Stimulated activated CD4-positive, alpha-beta T cell treated with anti-CD3 and anti-CD28 coated beads, Interleukin-4, amount 100 ng/mL, for 24 hours (primary cell): ENCODE results near the gene COL21A1.

Experiments used
- DNase-seq: peaks from one replicate; pipeline ENCODE4 v3.0.0-alpha.2; 2020

The COL21A1 gene

DNA sequence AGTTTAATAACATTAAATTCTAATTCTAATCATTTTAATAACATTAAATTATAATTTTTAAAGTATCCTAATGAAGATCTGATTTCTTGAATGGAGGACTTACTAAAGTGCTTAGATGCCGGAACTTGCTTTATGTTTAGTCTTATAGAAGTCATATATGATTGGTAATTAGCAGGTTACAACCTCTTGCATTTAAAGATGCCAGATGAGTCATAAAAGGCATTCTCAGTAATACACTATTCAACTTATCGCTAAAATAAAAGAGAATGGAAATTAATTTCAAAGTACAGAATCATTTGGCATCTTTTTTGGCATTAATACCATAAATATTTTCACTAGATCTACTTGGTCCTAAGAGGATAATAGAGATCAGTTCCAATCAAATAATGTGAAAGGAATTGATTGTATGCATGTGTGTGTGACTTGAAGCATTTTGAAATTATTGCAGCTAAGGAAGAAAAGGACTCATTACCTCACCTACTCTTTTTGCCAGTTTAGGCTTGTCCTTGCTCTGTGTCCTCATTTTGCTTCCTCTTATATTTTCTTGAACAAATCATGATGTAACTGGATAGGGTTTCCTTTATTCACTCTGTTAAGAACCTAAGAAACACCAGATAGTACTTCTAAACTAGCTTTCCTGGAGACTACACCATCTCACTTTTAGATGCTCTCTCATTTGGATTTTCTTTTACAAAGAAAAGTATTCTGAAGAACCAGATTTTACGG, 2.7 kb downstream of the COL21A1 start:
- no peak for DNase-seq

DNA sequence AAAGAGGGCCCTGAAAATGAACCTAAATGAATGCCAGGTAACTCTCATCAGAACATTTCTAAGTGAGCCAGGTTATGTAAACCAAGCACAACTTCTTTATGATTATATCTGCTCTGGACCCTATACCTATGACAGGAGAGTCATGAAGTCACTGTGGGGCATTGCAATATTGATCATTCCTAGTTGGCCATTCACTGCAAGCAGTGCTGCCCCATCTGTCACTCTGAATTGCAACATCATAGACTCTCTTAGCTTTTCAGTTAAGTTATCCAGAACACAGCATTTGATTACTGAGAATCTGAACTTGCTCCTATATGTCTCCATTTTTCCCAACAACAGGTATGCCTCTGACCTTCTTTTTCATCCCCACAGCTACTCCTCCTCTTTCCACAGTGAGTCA, 3.3 kb downstream of the COL21A1 start:
- no peak for DNase-seq

DNA sequence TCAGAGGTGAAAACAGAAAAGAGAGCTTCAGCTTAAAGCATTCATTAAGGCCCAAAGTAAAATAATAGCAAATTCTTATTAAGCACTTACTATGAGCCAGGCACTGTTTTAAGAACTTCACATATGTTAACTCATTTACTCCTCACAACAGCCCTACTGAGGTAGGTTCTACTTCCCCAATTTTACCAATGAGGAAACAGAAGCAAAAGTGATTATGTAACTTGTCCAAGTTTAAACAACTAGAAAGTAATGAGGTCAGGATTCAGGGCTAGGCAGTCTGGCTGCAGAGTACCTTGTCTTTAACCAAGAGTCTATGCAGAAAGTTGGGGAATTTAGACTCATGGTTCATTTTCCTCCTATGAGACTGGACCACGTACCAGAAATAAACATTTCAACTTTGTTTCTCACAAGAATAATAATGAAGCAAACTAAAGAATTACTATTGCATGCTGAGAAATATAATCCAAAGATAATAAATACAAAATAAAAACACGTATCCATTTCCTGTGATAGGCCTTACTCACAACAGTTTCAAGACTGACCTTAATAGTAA, 3.8 kb downstream of the COL21A1 start:
- DNase-seq = no peak

DNA sequence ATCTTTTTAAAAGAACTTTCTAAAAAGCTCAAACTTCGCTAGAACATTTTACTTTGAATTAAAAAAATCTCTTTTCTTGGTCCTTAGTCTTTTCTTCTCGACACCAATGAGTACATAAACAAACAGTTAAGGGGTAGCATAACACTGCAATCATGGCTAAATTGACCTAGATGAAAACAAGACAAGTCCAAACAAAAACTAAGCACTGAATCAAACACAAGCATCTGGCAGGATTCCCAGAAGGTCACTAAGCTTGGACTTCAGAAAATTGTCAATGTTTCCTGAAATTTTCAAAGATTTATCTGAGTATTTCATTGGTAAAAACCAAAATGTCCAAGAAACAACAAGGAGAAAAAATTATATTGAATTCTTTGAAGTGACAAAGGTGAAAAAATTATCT, 5.0 kb downstream of the COL21A1 start:
- DNase-seq = no peak

DNA sequence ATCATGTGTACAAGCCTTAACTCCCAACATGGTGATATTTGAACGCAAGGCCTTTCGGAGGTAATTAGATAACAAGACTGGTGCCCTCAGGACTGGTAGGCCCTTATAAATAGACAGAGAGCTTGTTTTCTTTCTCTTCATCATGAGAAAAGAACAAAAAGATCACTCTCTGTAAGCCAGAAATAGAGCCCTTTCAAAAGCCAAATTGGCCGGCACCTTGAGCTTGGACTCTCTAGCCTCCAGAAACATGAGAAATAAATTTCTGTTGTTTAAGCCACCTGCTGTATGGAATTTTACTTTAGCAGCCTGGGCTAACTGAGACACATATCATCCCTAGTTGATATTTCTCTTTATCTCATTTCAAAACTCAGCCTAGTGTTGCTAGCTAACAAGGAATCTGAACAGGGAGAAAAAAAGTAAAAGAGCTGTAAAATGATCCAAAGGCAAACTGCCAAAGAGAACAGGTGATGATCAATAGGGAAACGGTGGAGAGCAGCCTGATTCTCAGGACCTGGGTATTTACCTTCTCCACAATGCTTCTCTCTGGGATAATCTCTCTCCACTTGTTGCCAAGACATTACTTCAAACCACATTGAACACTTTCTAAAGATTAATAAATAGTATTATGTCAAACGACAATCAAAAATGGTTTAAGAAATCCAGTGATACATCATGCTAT, 6.1 kb downstream of the COL21A1 start:
- no peak for DNase-seq

DNA sequence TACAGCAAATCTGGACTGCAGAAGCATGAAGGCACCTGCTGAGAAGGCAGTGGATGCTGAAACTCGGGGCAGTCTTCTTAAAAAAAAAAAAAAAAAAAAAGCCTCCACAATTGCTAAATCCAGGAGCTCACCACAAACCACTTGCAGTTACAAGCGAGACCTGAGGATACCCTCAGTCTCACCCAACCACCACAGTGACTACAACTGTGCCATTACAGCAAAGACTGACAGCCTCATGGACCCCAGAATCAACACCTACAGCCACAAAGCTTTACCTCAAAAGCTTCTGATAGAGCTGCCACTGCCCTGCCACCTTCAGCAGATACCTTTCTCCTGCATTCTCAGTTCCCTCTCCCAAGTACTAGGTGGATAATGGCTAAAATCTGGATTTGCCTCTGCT, 9.0 kb downstream of the COL21A1 start:
- no peak for DNase-seq

DNA sequence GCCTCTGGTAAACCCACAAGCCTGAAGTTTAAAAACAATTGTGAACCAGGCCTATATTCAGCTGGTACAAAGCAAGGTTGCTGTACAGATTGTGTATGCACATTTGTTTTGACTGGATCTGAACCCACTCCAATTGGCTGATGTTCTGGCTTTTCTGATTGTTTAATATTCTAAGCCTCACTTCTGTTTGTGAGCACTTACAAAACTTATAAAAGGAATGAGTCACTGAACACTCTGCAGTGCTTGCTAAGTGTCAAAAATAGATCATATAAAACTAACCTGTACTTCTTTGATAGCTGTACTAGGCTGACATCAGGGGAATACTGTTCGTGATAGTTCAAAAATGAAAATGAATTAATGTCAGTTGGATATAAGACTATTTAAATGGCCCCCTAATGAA, 12.1 kb downstream of the COL21A1 start:
- DNase-seq = no peak

DNA sequence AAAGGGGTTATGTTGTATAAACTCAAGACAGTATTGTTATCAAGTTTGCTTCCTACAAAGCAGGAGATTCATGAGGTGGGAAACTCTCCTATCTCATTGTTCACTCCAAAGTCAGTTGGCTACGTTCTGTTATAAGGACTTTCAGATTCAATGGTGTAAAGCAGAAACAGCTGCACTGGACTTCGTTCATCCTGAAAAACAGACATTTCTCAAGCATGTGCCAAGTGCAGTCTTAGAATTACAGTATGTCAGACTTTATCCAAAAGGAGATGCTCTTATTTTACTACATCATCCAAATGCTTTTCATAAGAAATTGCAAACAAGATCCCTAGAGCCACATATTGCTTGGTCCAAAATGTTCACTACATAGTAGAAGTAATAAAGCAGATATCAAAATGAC, 14.9 kb downstream of the COL21A1 start:
- DNase-seq = no peak

DNA sequence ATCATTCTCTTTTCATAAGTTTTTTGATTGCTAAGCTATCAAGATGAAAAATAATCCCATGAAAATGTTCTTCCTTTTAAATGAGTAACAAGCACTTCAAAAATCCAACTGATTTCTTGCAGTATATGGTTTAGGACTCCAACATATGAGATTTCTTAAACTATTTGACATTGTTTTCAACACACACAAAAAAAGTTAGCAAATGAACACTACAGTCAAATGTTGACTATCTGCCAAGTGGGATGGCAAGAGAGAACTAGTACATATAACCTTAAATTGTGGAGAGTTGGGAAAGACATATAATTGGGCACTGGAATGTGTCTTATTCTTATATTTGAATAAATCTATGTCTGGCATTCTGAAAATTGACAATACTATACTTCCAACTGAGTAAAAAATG, 15.6 kb downstream of the COL21A1 start:
- no peak for DNase-seq

DNA sequence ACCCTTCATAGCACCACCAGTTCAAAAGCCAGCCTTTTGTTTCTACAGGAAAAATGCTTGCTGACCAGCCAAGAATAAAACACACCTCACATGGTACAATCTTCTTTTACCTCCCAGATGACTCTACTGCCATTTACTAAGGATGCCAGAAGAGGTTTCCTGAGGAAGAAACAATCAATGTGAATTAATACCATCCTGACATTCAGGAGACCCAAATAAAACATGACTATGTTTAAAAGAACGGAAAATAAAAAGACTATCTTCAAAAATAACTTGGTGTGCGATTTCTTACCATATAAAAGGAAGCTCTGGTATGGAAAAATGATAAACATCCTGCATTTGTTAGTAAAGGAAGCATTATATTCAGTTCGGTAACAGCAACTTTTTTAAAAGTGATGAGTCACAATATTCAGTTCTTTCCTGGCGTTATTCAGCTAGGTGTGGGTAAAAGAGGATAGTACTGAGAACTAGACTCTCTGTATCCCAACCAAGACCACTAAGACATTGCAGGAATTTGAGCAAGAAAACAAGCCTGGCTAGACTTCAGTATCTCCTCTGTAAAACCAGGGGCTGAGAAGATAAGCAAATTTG, 16.3 kb downstream of the COL21A1 start:
- no peak for DNase-seq

DNA sequence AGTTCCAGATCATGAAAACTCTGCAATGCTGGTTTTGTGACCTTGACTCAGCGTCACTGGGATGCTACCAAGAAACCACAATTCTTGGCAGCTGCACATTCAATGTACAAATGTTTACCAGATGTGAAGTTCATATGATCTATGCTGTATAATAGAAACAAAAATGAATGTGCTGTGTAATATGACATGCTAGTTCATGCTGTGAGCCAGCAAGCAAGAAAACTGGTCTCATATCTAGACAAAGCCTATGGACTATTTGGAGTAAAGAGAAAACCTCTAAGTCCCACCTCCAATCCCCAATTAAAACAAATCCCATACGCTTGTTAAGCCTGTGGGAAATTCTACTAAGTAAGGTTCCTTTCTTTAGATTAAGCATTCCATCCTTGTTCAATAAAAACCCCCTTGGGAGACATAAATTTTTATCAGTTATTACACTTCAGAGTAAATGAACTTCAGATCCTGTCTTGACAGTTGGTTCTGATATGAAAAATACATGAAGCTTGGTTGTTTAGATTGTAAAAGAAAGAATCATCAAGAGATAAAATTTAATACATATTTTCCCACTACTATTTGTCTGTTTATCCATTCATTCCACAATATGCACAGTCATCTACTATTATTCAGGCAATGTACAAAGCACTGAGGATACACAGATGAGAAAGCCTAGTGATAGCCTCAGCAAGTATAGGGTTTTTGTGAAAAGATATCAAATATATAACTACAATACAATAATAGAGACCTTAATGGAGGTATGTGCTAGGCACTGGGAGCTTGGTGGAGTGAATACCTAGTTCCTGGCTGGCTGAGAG, 20.1 kb downstream of the COL21A1 start:
- DNase-seq = no peak

DNA sequence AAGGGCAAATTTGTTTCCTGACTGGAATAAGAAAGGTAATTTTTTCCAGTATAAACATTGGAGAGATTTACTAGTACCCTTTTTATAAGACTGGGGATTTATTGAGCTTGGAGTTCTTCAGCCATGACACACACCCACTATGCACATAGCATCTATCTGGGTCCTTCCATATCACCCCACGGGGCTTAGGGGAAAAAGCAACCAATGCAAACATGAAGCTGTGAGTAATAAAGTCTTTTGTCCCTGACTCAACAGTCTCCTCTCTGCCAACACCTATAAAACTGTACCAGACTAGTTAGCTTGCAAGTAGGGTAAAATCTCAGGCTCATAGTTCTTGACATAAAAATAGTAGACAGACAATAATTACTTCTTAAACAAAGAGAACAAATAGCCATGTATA, 23.4 kb downstream of the COL21A1 start:
- DNase-seq = no peak

DNA sequence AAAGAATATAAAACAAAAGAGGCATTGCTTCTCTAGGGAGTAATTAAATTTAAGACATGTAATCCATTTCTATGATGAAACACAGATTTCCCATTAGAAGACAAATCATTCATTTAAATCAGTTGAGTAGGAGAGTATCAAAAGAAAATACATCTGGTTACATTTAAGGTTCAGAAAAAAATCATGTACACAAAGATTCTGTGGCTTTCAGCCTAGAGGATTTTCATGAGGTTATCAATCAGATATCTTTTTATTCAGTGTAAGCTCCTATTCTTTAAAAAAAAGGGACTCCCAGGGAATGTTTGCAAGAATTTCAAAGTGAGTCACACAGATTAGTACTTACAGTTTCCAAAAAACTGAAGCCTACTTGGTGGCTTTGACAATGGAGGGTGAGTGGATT, 24.9 kb downstream of the COL21A1 start:
- DNase-seq = no peak

DNA sequence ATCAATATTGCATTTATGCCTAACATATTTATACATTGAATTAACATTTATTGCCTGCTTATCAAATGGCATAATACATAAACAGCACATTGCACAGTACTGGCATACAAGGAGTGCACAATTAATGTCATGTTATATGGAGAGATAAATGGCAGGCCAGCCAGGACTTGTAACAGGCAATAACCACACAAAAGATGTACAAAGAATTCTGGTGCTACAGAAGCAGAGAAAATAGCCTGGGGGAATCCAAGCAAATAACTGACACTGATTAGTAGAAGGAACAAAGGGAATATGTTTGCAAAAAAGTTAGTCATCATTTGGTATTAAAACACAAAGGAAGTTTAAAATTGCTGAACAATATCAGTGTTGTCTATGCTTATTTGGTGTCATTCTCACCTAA, 27.3 kb downstream of the COL21A1 start:
- no peak for DNase-seq

DNA sequence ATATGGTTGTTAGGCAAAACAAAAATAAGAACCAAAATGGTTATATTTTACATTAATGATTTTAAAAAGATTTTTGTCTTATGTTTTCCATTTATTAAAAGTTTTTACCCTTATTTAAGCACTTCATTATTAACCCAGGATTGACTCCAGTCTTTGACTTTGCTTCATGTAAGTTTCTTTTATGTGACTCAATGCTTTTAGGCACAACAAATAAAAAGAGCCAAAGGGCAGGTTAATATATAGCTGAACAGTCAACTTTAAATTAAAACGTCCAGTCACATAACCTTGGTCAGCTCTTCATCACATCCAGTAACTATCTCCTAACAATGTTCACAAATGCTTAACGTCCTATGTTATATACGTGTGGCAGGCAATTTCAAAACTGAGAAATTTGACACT, 32.7 kb downstream of the COL21A1 start:
- no peak for DNase-seq

DNA sequence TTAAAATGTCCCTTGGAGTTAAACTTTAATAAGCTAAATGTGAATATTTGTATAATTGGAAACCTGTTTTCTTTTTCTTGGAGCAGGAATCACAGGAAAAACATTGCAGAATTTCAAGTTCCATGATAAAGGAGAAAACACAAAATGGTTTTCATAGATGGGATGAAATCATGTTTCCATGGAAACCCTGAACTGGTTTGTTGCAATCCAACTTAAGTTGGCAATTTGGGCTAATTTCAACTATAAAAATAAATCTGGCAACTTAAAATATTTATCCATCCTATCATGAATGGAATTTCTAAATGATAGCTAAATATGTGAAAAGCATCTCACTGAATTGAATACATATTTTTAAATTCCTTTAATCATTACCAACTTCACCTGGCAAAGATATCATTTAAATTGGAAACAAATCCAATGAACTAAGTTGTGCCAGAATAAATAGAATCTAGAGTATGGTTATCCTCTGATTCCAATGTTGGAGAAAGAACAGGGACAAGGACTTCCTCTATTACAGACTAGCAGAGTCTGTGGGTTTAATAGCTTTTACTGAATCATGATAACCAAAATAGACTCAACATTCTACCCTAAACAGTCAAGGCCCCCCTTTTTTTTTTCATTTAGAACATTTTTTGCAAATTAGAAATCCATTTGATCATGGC, 33.2 kb downstream of the COL21A1 start:
- no peak for DNase-seq

DNA sequence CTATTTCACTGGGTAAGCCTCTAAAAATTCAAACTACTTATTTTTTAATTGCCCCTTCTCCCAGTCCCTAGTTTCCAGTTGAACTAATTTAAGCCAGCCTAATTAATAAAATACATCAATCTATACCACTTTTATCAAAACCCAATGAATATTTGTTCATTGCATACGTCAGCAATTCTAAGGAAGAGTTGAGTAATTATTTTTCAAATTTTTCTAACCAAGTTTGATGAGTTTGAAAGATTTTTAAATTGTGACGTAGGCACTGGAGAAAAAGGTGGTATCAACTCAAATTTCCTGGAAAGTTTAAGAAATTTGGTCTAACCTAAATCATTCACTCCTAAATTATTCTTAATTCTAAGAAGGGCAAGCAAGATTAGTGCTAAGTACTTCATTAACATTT, 35.7 kb downstream of the COL21A1 start:
- DNase-seq = no peak

DNA sequence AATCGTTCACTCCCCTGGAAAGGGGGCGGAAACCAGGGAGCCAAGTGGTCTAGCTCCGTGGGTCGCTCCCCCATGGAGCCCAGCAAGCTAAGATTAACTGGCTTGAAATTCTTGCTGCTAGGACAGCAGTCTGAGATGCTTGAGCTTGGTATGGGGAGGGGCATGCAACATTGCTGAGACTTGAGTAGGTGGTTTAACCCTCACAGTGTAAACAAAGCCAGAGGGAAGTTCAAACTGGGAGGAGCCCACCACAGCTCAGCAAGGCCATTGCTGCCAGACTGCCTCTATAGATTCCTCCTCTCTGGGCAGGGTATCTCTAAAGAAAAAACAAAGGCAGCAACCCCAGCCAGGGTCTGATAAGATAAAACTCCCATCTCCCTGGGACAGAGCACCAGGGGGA, 43.2 kb downstream of the COL21A1 start:
- DNase-seq = no peak

DNA sequence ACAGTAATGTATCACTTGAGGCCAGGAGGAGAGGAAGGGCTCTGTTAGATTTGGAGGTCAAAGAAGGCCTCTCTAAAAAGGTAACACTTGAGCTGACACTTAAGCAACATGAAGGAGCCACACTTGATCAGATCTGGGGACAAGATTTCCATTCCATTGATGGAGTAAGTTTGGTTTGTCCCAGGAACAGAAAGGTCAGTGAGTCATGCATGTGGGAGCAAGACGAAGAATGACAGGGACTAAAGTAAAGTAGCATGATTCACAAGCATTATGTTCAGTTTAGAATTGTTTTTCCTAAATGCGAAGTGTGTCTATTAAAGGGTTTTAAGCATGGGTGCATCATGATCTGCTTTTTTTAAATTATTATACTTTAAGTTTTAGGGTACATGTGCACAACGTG, 47.4 kb downstream of the COL21A1 start:
- DNase-seq = no peak

DNA sequence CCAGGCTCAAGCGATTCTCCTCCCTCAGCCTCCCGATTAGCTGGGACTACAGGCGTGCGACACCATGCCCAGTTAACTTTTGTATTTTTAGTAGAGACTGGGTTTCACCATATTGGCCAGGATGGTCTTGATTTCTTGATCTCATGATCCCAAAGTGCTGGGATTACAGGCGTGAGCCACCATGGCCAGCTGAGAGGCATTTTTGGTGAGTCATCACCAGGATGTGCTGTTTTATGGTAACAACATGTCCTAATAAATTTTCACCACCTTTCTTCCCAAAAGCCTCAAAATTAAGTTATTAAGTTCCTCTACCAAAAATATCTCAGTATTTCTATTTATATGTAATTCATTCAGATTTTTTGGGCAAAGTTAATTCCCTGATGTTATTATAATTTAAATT, 53.5 kb downstream of the COL21A1 start:
- DNase-seq = no peak

DNA sequence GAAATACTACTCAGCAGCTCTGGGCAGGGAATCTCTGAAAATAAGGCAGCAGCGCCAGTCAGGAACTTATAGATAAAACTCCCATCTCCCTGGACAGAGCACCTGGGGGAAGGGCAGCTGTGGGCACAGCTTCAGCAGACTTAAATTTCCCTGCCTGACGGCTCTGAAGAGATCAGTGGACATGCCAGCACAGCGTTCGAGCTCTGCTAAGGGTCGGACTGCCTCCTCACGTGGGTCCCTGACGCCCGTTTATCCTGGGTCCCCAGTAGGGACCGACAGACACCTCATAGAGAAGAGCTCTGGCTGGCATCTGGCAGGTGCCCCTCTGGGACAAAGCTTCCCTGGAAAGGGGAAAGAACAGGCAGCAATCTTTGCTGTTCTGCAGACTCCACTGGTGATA, 59.0 kb downstream of the COL21A1 start:
- DNase-seq = no peak

DNA sequence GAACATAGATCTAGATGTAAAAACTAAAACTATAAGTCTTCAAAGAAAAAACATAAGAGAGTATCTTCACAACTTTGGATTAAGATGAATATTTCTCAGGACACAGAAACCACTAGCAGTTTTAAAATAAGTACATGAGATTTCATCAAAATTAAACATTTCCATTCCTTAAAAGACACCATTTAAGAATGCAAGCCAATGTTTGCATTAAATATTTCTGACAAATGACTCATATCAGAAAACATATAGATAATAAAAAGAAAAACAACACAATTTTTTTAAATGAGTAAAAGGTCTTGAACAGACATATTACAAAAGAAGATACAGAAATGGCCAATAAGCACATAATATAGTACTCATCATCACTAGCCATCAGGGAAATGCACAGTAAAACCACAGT, 59.7 kb downstream of the COL21A1 start:
- DNase-seq = no peak

DNA sequence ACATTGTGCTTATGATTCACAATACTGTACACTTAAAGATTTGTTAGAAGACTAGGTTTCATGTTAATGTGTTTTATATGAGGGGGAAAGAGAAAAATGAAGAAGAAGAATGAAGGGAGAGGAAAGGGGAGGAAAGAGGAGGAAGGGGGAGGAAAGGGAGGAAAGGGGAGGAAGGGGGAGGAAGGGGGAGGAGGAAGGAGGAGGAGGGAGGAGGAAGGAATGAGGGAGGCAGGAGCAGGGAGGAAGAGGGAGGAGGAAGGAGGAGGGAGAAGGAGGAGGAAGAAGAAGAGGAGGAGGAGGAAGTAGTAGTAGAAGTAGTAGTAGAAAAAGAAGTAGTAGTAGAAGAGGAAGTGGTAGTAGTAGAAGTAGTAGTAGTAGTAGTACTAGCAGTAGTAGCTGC, 70.6 kb downstream of the COL21A1 start:
- DNase-seq = no peak
